Loucy (cell line): ENCODE measurements around the gene IFNK.

Experiments
- H2AFZ ChIP-seq: fragments of 200-600 bp; sonication (generic); 2 replicates; pipeline ENCODE4 v1.6.0; 2016; ENCODE audit warnings: antibody characterized with exemption, mild to moderate bottlenecking, low read length, moderate library complexity
- H3F3A ChIP-seq: fragments of 200-600 bp; 2 replicates; pipeline ENCODE4 v1.6.0; 2016; ENCODE audit warnings: antibody characterized with exemption, low read depth, mild to moderate bottlenecking
- H3K27me3 ChIP-seq: fragments of 200-600 bp; sonication (generic); 2 replicates; pipeline ENCODE4 v1.6.1; 2014; ENCODE audit warnings: low read length, mild to moderate bottlenecking; ENCODE audit not compliant: insufficient read depth, poor library complexity, severe bottlenecking
- H3K36me3 ChIP-seq: fragments of 200-600 bp; sonication (generic); 2 replicates; pipeline ENCODE4 v1.6.1; 2016; ENCODE audit warnings: low read length; ENCODE audit not compliant: insufficient read depth
- H3K4me1 ChIP-seq: fragments of 200-600 bp; sonication (generic); 2 replicates; pipeline ENCODE4 v1.5.1; 2014; ENCODE audit warnings: low read length, mild to moderate bottlenecking; ENCODE audit not compliant: insufficient read depth, poor library complexity, severe bottlenecking
- H3K4me2 ChIP-seq: fragments of 200-600 bp; sonication (generic); 2 replicates; pipeline ENCODE4 v1.6.0; 2014; ENCODE audit warnings: antibody characterized with exemption, low read length, low read depth, mild to moderate bottlenecking; ENCODE audit not compliant: poor library complexity, severe bottlenecking
- H3K4me3 ChIP-seq: fragments of 200-600 bp; sonication (generic); 2 replicates; pipeline ENCODE4 v1.5.1; 2014; ENCODE audit warnings: low read length, mild to moderate bottlenecking, mixed read lengths; ENCODE audit not compliant: poor library complexity, severe bottlenecking
- H3K79me2 ChIP-seq: fragments of 200-600 bp; sonication (generic); 2 replicates; pipeline ENCODE4 v1.6.1; 2014; ENCODE audit warnings: low read length; ENCODE audit not compliant: insufficient read depth
- H3K9ac ChIP-seq: fragments of 200-600 bp; sonication (generic); 2 replicates; pipeline ENCODE4 v1.6.0; 2014; ENCODE audit warnings: mild to moderate bottlenecking, low read depth, low read length, moderate library complexity; ENCODE audit not compliant: poor library complexity, severe bottlenecking
- H3K9me2 ChIP-seq: fragments of 200-600 bp; sonication (generic); replicated peaks from 2 replicates; pipeline ENCODE4 v1.6.1; 2016; ENCODE audit warnings: low read depth, low read length, mixed read lengths
- H3K9me3 ChIP-seq: fragments of 200-600 bp; sonication (generic); 2 replicates; pipeline ENCODE4 v1.6.1; 2014; ENCODE audit warnings: mild to moderate bottlenecking, antibody characterized with exemption, low read length, low read depth; ENCODE audit not compliant: insufficient read depth
- H4K20me1 ChIP-seq: fragments of 200-600 bp; sonication (generic); 2 replicates; pipeline ENCODE4 v1.6.0; 2014; ENCODE audit warnings: antibody characterized with exemption, low read length, mild to moderate bottlenecking; ENCODE audit not compliant: insufficient read depth, poor library complexity, severe bottlenecking
- EZH2phosphoT487 ChIP-seq: fragments of 200-600 bp; IDR thresholded peaks from 2 replicates; pipeline ENCODE4 v1.6.1; 2018; ENCODE audit warnings: antibody characterized with exemption, mild to moderate bottlenecking, moderate library complexity, borderline replicate concordance
- TF ChIP-seq, protein P1 (sequence below): fragments of 200-600 bp; sonication (generic); conservative IDR thresholded peaks from 2 replicates; pipeline ENCODE4 v1.5.1; 2014; ENCODE audit warnings: mild to moderate bottlenecking, antibody characterized with exemption, low read length

Gene IFNK

DNA sequence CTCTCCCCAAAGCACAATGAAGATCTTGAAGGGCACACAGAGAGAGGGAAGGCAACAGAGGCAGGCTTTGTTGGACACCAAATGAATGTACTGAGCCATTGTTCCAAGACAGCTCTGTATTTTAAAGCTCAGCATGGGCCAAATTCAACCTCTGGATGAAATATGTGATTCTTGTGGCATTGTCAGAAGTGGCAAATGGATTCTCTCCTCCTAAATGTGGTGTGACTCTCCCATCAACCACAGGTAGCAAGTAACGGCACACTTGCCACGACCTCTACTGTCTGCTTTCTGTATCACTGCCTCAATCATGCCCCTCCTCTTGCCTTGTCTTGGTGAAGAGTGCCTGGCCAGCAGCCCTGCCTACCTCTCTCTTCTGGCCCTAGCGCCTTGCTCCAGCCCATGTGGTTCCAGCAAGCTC is 11.6 kb downstream of the IFNK start:
- Histone ChIP-seq H3K36me3 (no peaks in the 10 kb centered on the region), H4K20me1 (no peaks in the 10 kb centered on the region), H3K9me3 (no peaks in the 10 kb centered on the region), H3K4me2 (no peak overlapping the region), H3F3A (no peaks in the 10 kb centered on the region), H2AFZ (no peak overlapping the region), H3K27me3 (no peaks in the 10 kb centered on the region), H3K4me1 (no peaks in the 10 kb centered on the region), H3K79me2 (no peaks in the 10 kb centered on the region), H3K4me3 (no peak overlapping the region), H3K9me2 (no peaks in the 10 kb centered on the region), H3K9ac (no peak overlapping the region)
- TF ChIP-seq EZH2phosphoT487: no peak
- TF ChIP-seq, protein P1, sequence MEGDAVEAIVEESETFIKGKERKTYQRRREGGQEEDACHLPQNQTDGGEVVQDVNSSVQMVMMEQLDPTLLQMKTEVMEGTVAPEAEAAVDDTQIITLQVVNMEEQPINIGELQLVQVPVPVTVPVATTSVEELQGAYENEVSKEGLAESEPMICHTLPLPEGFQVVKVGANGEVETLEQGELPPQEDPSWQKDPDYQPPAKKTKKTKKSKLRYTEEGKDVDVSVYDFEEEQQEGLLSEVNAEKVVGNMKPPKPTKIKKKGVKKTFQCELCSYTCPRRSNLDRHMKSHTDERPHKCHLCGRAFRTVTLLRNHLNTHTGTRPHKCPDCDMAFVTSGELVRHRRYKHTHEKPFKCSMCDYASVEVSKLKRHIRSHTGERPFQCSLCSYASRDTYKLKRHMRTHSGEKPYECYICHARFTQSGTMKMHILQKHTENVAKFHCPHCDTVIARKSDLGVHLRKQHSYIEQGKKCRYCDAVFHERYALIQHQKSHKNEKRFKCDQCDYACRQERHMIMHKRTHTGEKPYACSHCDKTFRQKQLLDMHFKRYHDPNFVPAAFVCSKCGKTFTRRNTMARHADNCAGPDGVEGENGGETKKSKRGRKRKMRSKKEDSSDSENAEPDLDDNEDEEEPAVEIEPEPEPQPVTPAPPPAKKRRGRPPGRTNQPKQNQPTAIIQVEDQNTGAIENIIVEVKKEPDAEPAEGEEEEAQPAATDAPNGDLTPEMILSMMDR: peak; percentile 54

DNA sequence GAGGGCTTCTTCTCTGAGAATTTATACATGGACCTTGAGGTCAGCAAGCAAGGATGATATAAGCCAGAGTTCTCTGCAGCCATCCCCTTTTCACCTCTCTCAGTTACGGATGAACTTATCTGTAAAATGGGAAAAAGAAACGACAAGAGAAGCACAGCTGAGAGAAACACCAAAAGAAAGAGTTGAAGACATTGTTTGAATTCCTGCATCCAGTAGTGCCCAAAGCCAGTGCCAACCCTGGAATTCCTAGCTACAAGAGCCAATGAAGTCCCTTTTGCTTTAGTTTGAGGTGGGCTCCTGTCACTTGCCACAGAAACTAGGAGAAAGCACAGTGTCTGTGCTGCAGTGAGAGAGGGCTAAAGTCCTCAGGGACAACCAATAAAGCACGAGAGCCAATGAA is 12.1 kb downstream of the IFNK start:
- Histone ChIP-seq H3K4me1 (no peaks in the 10 kb centered on the region), H3K9me3 (no peaks in the 10 kb centered on the region), H3K36me3 (no peaks in the 10 kb centered on the region), H3K27me3 (no peaks in the 10 kb centered on the region), H4K20me1 (no peaks in the 10 kb centered on the region), H3K9ac (no peak overlapping the region), H3F3A (no peaks in the 10 kb centered on the region), H3K4me3 (no peak overlapping the region), H3K4me2 (no peak overlapping the region), H3K79me2 (no peaks in the 10 kb centered on the region), H3K9me2 (no peaks in the 10 kb centered on the region), H2AFZ (no peak overlapping the region)
- TF ChIP-seq, protein P1: no peak
- no peak for TF ChIP-seq EZH2phosphoT487

DNA sequence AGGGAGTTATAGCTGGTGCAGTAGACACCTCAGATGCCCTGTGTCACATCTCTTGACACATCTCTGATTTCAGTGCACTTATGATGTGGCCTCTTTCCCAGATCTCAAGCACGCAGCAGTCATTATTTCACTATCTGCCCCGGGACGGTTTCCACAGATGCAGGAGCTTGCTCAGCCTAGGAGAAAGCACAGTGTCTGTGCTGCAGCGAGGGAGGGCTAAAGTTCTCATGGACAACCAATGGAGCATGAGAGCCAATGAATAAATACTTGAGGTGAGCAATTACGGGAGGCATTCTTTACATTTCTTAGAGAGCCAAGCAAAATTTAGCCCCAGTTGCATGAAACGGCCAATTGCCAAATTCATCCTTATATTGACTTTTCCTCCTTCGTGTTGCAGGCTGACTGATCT is 12.9 kb downstream of the IFNK start:
- Histone ChIP-seq H3K9me2 (no peaks in the 10 kb centered on the region), H3K9ac (no peak overlapping the region), H3K4me1 (no peaks in the 10 kb centered on the region), H3K4me2 (no peak overlapping the region), H4K20me1 (no peaks in the 10 kb centered on the region), H3K36me3 (no peaks in the 10 kb centered on the region), H3F3A (no peaks in the 10 kb centered on the region), H3K27me3 (no peaks in the 10 kb centered on the region), H2AFZ (no peak overlapping the region), H3K4me3 (no peak overlapping the region), H3K79me2 (no peaks in the 10 kb centered on the region), H3K9me3 (no peaks in the 10 kb centered on the region)
- no peak for TF ChIP-seq EZH2phosphoT487
- TF ChIP-seq, protein P1: no peak
